Smooth muscle cell of the brain vasculature (primary cell): ENCODE results near the gene UPF3A.
"Not testable (repeated sequence)": the region's sequence is repeated elsewhere in the genome, so short reads cannot be mapped to it uniquely, and the experiment has no call there.

ENCODE experiments used
- DNase-seq: peaks from one replicate; pipeline ENCODE4 v3.0.0-alpha.2; 2012; ENCODE audit warnings: low read depth, low spot score

UPF3A gene

GRCh38 chr13:114334305-114335053 is 53.1 kb downstream of the UPF3A start:
- no peak for DNase-seq

DNA sequence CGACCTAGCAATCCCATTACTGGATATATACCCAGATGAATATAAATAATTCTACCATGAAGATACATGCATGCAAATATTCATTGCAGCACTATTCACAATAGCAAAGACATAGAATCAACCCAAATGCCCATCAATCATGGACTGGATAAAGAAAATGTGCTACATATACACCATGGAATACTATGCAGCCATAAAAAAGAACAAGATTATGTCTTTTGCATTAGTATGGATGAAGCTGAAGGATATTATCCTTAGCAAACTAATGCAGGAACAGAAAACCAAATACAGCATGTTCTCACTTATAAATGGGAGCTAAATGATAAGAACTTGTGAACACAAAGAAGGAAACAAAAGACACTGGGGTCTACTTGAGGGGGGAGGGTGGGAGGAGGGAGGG is 55.1 kb downstream of the UPF3A start:
- DNase-seq: not testable (repeated sequence)

GRCh38 chr13:114338959-114339358 is 57.6 kb downstream of the UPF3A start:
- no peak for DNase-seq

DNA sequence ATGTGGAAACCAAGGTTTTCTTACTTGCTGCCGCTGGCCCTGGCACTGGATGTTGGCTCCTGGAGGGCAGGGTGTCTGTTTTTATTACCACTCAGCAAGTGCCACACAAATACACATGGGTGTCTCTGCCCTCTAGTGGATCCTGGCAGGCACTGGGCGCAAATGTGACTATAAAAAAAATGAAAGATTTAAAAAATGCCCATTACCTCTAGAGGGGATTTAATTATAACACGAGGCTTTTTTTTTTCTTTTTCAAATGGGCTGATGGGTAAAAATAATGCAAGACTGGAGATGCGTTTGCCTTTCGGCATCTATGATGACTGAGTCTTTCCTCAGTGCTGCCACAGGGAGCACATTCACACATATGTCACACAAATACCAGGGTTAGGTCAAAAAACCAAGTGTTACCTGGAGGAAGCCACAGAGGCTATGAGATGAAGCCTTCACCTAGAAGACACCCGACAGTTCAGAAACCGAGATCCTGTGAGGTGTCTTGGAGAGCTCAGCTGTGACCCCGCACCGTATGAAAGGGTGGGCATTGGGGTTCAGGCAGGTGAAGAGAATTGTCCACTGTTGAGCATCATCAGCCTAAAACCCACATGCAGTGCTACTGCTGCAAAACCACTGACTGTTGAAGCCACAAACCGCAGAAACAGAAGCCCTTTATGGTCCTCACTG is 58.6 kb downstream of the UPF3A start:
- DNase-seq: no peak

DNA sequence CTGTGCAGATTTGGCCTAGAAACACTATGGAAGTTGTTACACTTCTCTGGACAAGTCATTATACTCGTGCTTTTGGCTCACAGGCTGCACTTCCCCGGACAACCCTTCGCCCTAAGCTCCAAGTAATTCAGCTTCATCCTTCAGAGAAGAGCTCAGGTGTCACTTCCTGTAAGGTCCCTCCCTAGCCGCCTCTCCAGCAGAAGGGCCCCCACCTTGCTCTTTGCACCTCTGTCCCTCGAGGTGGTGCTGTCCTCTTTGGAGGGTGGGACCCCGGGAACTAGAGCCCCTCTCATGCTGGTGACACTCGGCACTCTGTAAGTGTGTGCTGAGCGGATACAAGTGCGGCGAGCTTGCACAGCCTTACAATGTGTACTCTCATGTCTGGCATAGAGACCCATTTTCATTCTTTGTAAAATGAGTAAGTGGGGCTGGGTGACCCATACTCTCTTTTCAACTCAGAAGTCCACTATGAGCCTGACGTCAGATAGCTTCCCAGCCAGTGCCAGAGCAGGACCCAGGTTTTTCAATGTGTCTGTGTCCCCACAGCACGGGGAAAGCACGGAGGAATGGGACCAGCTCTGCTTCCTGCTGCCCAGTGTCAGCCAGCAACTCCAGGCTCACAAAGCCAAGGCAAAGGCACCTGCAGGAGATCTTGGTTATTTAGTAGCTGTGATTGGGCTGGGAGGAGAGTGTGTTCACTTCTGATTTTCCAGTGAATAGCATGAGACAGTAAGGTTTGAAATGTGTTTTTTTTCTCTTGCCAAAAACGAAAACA is 59.8 kb downstream of the UPF3A start:
- no peak for DNase-seq

DNA sequence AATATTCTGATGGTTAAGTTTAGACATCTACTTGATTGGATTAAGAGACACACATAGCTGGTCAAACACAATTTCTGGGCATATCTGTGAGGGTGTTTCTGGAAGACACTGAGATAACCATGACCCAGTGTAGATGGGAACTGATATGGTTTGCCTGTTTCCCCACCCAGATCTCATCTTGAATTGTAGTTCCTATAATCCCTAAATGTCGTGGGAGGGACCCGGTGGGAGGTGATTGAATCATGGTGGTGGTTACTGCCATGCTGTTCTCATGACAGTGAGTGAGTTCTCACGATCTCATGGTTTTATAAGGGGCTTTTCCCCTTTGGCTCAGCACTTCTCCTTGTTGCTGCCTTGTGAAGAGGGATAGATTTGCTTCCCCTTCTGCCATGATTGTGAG is 65.9 kb downstream of the UPF3A start:
- not testable (repeated sequence) for DNase-seq

DNA sequence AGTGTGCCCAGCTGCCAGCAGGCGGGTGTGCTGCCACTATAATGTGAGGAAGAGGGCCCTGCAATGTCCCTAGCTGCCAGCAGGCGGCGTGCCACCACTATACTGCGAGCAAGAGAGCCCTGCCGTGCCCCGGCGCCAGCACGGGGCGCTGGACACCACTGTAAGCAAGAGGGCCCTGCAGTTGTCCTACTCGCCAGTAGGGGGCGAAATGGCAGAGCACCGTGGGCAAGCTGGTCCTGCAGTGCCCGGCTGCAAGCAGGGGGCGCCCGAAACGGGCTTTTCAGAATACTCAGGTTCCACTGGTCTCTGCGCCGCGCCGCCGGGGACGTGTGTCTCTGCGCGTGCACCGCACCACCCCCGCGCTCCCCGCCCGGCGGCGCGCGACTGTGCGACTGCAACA is 71.4 kb downstream of the UPF3A start:
- not testable (repeated sequence) for DNase-seq

GRCh38 chr13:114353382-114353781 is 72.0 kb downstream of the UPF3A start:
- DNase-seq: not testable (repeated sequence)
